GM21360 (cell line): ENCODE data around the gene CRADD.

Experiments
- ATAC-seq: cut with Tn5 transposase; IDR thresholded peaks from one replicate; pipeline ENCODE4 v1.9.1; 2021; ENCODE audit warnings: mild to moderate bottlenecking, moderate library complexity; ENCODE audit not compliant: unreplicated experiment

The CRADD gene

GRCh38 chr12:93670104-93670503 lies 7.1 kb upstream of the CRADD start:
- no peak for ATAC-seq

DNA sequence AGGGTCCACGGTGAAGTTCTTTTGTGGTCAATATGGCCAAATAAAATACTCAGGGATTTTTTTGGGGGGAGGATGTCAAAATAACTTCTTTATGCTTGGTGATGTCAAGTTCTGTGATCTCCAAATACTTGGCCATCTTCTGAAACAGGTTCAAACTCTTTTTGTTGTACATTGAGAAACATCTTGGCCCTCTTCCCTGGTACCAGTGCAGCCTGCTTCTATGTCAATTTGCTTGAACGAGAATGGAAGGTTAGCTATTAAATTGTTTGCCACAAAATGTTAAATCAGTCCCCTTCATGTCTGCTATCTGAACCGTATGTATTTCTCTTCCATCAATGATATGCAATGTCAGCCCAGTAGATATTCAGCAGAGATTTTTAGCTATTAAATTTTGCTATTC lies 6.1 kb upstream of the CRADD start:
- ATAC-seq, result no peak

DNA sequence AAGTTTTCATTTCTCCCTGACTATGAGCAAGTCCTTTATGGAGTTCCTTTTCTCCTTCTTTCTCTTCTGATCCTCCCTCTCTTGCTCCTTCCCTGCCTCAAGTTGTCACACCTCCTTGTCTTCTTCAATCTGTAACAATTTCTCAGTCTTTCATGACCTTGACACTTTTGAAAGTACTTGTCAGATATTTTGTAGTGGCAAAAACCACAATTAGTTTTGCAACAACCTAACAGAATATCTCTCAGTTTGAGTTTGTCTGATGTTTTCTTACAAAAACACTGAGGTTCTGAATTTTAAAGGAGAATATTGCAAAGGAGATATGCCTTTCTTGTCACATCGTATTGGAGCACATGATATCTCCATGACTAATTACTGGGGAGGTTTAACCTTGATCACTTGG lies 4.1 kb upstream of the CRADD start:
- no peak for ATAC-seq

DNA sequence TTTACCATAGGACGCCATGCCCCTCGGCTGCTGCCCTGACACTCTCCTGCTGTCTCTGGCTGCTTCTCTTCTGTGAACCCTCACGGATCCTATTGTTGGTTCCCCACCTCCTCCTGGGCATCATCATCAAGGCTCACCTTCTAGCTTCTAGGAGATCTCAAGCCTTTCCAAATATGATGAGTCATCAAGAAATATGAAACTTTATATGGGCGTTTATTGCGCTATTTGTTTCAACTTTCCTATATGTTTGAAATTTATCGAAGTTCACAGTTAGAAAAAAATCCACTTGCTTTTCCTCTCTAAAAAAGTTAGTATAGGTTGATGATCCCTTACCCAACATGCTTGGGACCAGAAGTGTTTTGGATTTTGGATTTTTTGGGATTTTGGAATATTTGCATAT lies 2.8 kb upstream of the CRADD start:
- ATAC-seq, result no peak

- ATAC-seq, result peak; percentile 12
These were observed 574 bp upstream of the CRADD start for GRCh38 chr12:93676408-93677194.

DNA sequence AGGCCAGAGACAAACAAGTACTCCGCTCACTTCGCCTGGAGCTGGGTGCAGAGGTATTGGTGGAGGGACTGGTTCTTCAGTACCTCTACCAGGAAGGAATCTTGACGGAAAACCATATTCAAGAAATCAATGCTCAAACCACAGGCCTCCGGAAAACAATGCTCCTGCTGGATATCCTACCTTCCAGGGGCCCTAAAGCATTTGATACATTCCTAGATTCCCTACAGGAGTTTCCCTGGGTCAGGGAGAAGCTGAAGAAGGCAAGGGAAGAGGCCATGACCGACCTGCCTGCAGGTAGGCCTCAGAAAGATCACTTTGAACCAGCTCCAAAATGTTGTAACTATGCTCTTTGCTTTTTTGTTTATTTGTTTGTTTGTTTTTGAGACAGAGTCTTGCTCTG lies 1.6 kb downstream of the CRADD start:
- no peak for ATAC-seq

DNA sequence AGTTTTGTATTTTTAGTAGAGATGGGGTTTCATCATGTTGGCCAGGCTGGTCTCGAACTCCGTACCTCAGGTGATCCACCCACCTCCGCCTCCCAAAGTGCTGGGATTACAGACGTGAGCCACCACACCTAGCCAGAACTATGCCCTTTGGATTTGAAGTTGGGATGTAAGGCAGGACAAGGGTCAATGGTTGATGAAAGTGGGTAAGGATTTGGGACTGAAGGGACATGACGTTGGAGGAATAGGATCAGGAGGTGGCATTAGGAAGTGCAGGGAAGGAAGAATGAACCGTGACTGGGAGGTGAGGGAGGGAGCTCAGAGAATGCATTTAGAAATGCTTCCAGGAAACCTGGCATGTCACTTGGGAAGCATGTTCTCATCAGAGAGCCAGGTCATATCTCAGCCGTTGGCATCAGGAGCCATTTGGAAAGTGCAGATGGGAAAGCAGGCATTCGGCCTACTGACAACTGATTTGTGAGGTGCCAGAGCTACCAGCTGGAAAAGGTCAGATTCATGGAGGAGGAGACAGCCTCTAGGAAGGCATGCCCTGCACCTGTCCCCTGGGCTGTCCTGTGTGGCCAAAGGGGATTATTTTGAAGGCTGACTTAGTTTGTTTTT lies 2.2 kb downstream of the CRADD start:
- ATAC-seq, result no peak

DNA sequence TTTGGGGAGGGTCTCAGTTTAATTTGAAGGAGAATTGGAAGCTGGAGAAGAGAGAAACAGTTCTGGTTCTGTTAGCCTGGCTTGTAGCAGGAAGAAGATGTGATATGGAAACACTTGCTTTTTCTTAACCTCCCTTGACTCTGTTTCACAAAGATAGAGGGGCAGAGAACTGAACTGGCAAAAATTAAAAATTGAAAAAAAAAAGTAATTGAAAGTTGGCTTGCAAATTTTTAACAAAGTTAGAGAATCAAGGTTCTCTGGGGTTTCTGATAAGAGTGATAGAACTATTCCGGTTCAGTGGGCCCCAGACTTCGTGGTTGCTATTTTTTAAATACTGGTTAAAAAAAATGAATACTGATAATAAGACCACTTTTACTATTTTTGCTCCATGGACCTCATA lies 2.8 kb downstream of the CRADD start:
- no peak for ATAC-seq

DNA sequence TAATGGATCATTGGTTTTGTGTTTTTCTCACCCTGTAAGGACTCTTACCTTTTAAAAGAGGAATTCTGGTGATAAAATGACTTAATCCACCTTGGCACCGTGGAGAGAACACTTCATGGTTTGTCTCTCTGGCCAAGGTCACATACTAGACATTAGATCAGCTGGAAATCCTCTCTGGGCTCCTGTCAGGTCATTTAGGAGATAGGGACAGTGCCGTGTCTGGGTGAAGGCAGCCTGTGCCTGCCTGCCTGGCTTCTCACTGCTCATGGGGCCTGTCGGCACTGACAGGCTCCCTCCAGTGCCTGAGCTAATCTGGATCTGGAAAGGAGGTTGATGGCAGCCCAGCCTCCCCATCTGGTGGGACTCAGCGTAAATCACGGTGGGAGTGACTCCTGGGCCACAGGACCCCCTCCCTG lies 5.7 kb downstream of the CRADD start:
- no peak for ATAC-seq

DNA sequence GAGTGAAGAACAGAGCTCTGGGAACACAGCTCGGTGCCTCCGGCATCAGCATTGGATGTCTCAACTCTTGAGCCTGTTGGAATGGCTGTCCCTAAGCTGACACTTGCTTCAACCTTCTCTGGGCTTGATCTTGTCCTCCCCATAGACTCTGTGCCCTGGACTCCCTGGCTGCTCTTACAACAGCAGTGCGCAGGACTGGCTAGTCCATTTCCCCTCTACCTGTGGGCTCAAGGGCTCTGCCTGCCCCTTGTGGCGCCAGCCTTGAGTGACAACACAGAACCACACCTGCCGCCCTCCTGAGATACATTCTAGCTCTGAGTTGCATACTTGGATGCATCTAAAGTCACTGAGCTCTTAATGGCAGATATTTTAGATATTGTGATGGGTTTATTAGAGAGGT lies 6.2 kb downstream of the CRADD start:
- ATAC-seq, result no peak

DNA sequence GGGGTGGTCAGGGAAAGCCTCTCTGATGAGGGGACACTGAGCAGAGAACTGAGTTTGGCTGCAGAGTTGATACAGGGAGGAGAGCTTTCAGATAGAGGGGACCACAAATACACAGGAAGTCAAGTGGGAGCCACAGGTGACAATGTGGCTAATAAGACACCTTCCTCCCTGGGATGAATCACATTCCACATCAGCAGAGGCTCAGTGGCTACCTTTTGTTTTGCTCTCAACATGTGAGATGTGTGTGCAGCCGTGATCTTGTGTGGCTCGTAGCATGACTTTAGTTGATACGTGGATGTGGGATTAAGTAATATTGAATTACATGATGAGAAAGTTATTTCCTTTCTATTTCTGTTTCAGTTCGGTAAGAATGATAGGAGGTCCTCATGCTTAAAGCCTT lies 7.5 kb downstream of the CRADD start:
- no peak for ATAC-seq

DNA sequence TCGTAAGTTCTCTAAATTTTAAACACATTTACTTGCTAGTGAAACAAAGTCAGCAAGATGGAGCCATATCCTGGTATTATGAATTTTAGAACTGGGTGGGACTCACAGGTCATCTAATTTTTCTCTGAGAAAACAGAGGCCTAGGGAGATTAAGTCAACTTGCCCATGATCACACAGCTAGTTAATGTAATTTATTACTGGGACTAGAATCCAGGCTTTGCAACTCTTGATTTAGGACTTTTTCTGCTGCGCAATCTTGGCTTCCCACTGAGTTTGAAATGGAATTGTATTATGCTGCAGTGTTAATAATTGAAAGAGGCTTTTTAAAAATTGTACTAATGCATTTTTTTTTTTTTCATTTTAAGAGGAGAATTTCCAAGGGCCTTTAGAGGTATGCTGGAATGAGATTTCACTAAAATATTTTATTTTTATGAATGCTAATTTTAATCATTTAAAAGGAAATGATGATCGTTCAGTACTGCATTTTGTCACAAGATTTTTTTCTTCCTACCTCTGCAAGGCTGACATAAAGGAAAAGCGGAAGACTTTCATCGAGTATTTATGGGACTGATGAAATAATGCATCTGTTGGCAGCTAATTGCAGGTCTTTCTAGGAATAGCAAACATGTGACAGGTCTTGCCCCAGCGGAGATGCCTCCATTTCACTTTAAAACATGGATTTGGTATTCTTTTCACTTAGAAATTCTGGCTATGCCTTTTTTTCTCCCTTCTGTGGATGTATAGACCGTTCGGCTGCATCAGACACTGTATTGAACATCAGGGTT lies 9.6 kb downstream of the CRADD start:
- no peak for ATAC-seq

GRCh38 chr12:93689076-93689834 lies 12.1 kb downstream of the CRADD start:
- ATAC-seq, result no peak

GRCh38 chr12:93696462-93696861 lies 19.3 kb downstream of the CRADD start:
- ATAC-seq, result no peak

DNA sequence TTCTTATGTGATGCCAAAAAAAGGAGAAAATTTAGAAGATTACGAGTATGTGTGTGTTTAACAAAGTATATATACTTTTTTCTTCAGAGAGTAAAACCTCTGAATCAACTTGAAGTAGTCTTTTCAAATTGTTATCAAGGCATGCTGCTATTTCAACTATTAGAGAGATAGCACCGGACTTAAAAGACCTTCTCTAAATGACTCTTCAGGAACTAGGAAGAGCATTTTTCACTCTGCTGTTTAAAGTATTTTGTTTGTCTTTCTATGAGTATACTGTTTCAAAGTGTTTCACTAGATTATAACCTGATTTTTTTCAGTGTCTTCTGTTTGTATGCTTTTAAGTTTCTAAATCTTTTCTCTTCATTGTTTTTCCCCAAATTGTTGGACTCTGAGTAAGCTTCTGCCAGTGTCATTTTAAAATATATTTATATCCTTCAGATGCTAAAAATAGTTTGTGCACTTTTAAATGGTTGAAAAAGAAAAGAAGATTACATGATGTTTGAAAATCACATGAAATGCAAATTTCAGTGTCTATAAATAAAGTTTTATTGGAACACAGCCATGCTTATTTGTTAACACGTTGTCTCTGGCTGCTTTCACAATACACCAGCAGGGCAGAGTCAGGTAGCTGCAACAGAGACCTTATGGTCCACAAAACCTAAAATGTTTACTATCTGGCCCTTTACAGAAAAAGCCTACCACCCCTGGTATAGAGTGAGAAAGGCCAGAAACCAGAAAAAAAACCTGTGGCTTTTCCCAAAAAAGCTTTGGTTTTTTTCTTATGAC lies 21.3 kb downstream of the CRADD start:
- ATAC-seq, result no peak

- ATAC-seq, result no peak
These were observed 22.3 kb downstream of the CRADD start for GRCh38 chr12:93699271-93700145.

- no peak for ATAC-seq
These were observed 25.6 kb downstream of the CRADD start for GRCh38 chr12:93702707-93703315.

GRCh38 chr12:93704122-93704521 lies 26.9 kb downstream of the CRADD start:
- no peak for ATAC-seq

DNA sequence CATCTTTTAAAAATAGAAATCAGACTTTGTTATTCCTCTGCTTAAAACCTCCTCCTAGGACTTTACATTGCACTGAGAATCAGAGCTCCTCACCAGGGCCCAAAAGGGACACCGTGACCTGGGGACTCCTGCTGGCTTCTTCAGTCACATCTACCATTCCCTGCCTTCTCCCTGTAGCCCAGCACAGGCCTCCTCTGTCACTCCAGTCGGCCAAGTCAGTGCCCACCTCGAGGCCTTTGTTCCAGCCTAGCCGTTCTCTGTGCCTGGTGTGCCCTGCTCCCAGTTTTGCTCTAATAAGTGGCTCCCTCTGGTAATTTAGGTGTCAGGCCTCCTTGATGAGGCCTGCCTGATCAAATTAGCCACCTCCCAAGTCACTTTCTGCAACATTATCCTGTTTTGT lies 27.4 kb downstream of the CRADD start:
- no peak for ATAC-seq
